DOHH2 (cell line): ENCODE measurements around the gene PTGER3.

Source experiments
- H3F3A ChIP-seq: fragments of 200-600 bp; sonication (generic), shearing (Covaris generic); 2 replicates; pipeline ENCODE4 v1.6.0; 2016; ENCODE audit warnings: antibody characterized with exemption, mild to moderate bottlenecking; ENCODE audit not compliant: control insufficient read depth, insufficient read depth
- H3K27ac ChIP-seq: fragments of 200-600 bp; sonication (generic); 2 replicates; pipeline ENCODE4 v1.5.1; 2014; ENCODE audit warnings: low read depth, mild to moderate bottlenecking, low read length, moderate library complexity
- H3K27me3 ChIP-seq: fragments of 200-600 bp; sonication (generic); 2 replicates; pipeline ENCODE4 v1.6.1; 2014; ENCODE audit warnings: mild to moderate bottlenecking, low read length, mixed read lengths; ENCODE audit not compliant: control insufficient read depth
- H3K36me3 ChIP-seq: fragments of 200-600 bp; sonication (generic); 2 replicates; pipeline ENCODE4 v1.6.1; 2014; ENCODE audit warnings: mild to moderate bottlenecking, low read length, moderate library complexity, mixed read lengths; ENCODE audit not compliant: control insufficient read depth
- H3K4me1 ChIP-seq: fragments of 200-600 bp; sonication (generic); 2 replicates; pipeline ENCODE4 v1.6.1; 2014; ENCODE audit warnings: mild to moderate bottlenecking, low read length, mixed read lengths; ENCODE audit not compliant: control insufficient read depth
- H3K4me2 ChIP-seq: fragments of 200-600 bp; sonication (generic); 2 replicates; pipeline ENCODE4 v1.6.0; 2014; ENCODE audit warnings: mild to moderate bottlenecking, low read length, moderate library complexity
- H3K4me3 ChIP-seq: fragments of 200-600 bp; sonication (generic); 2 replicates; pipeline ENCODE4 v1.5.1; 2014; ENCODE audit warnings: mild to moderate bottlenecking, low read length, mixed read lengths
- H3K79me2 ChIP-seq: fragments of 200-600 bp; sonication (generic); 2 replicates; pipeline ENCODE4 v1.6.1; 2014; ENCODE audit warnings: mild to moderate bottlenecking, low read length, mixed read lengths; ENCODE audit not compliant: control insufficient read depth
- H3K9me2 ChIP-seq: fragments of 200-600 bp; sonication (generic); replicated peaks from 2 replicates; pipeline ENCODE4 v1.6.1; 2014; ENCODE audit warnings: mild to moderate bottlenecking, low read length, mixed read lengths; ENCODE audit not compliant: control insufficient read depth
- H3K9me3 ChIP-seq: fragments of 200-600 bp; sonication (generic); 2 replicates; pipeline ENCODE4 v1.6.1; 2014; ENCODE audit warnings: antibody characterized with exemption, low read length, mixed read lengths; ENCODE audit not compliant: control insufficient read depth, insufficient read depth
- H4K20me1 ChIP-seq: fragments of 200-600 bp; sonication (generic); 2 replicates; pipeline ENCODE4 v1.6.0; 2014; ENCODE audit warnings: low read depth, mild to moderate bottlenecking, antibody characterized with exemption, low read length, moderate library complexity; ENCODE audit not compliant: control insufficient read depth, insufficient read depth
- EZH2phosphoT487 ChIP-seq: fragments of 200-600 bp; sonication (generic); IDR thresholded peaks from 2 replicates; pipeline ENCODE4 v1.6.1; 2017; ENCODE audit warnings: borderline replicate concordance, mild to moderate bottlenecking, antibody characterized with exemption, low read length, moderate library complexity, mixed read lengths
- TF ChIP-seq, protein P1 (sequence below): fragments of 200-600 bp; sonication (generic); IDR thresholded peaks from one replicate; pipeline ENCODE4 v1.5.1; 2014; ENCODE audit warnings: antibody characterized with exemption, mild to moderate bottlenecking, low read depth, low read length; ENCODE audit not compliant: poor library complexity, severe bottlenecking

PTGER3 gene

GRCh38 chr1:71047635-71048607, at the start of gene PTGER3:
TSS of gene PTGER3 (minus strand) at chr1:71047816. CDS start at chr1:71047577, 239 bp downstream.
- H3K4me3 ChIP-seq = no peak within 1 kb of the TSS
- H3K9me3 ChIP-seq = no peaks in the 10 kb centered on the region
- TF ChIP-seq, protein P1, sequence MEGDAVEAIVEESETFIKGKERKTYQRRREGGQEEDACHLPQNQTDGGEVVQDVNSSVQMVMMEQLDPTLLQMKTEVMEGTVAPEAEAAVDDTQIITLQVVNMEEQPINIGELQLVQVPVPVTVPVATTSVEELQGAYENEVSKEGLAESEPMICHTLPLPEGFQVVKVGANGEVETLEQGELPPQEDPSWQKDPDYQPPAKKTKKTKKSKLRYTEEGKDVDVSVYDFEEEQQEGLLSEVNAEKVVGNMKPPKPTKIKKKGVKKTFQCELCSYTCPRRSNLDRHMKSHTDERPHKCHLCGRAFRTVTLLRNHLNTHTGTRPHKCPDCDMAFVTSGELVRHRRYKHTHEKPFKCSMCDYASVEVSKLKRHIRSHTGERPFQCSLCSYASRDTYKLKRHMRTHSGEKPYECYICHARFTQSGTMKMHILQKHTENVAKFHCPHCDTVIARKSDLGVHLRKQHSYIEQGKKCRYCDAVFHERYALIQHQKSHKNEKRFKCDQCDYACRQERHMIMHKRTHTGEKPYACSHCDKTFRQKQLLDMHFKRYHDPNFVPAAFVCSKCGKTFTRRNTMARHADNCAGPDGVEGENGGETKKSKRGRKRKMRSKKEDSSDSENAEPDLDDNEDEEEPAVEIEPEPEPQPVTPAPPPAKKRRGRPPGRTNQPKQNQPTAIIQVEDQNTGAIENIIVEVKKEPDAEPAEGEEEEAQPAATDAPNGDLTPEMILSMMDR = no peak
- no peak for TF ChIP-seq EZH2phosphoT487
- no peaks in the 10 kb centered on the region for H3K9me2 ChIP-seq
- H3K4me2 ChIP-seq = no peak within 1 kb of the TSS
- H3K79me2 ChIP-seq = no peaks in the 10 kb centered on the region
- no peaks in the 10 kb centered on the region for H3K27me3 ChIP-seq
- H4K20me1 ChIP-seq = no peaks in the 10 kb centered on the region
- H3K4me1 ChIP-seq = no peaks in the 10 kb centered on the region
- H3K27ac ChIP-seq = no peak within 1 kb of the TSS
- H3F3A ChIP-seq = no peaks in the 10 kb centered on the region
- H3K36me3 ChIP-seq = no peaks in the 10 kb centered on the region

- no peaks in the 10 kb centered on the region for H4K20me1 ChIP-seq
- no peaks in the 10 kb centered on the region for H3F3A ChIP-seq
- H3K4me1 ChIP-seq = no peaks in the 10 kb centered on the region
- H3K4me2 ChIP-seq = no peak overlapping the region
- no peak overlapping the region for H3K27ac ChIP-seq
- no peaks in the 10 kb centered on the region for H3K9me3 ChIP-seq
- no peak overlapping the region for H3K4me3 ChIP-seq
- no peaks in the 10 kb centered on the region for H3K36me3 ChIP-seq
- no peaks in the 10 kb centered on the region for H3K79me2 ChIP-seq
- TF ChIP-seq, protein P1 = no peak
- no peak for TF ChIP-seq EZH2phosphoT487
- H3K27me3 ChIP-seq = no peaks in the 10 kb centered on the region
- H3K9me2 ChIP-seq = no peaks in the 10 kb centered on the region
These were observed 47.3 kb upstream of the PTGER3 start for GRCh38 chr1:71094913-71095312.

- no peaks in the 10 kb centered on the region for H3K79me2 ChIP-seq
- no peaks in the 10 kb centered on the region for H3K9me2 ChIP-seq
- no peak overlapping the region for H3K4me2 ChIP-seq
- H4K20me1 ChIP-seq = no peaks in the 10 kb centered on the region
- H3K4me1 ChIP-seq = no peaks in the 10 kb centered on the region
- H3K36me3 ChIP-seq = no peaks in the 10 kb centered on the region
- H3K27ac ChIP-seq = no peak overlapping the region
- no peak overlapping the region for H3K4me3 ChIP-seq
- no peak for TF ChIP-seq EZH2phosphoT487
- TF ChIP-seq, protein P1 = peak; percentile 16
- H3K9me3 ChIP-seq = no peaks in the 10 kb centered on the region
- no peaks in the 10 kb centered on the region for H3F3A ChIP-seq
- no peaks in the 10 kb centered on the region for H3K27me3 ChIP-seq
These were observed 46.3 kb upstream of the PTGER3 start for GRCh38 chr1:71093938-71094337.
